A549 treated with CORT108297 at 1 μM for 4 hours (cell line): ENCODE measurements around the gene BRSK1. TPM values are rescaled to one million over a fixed set of nuclear protein-coding genes. Genes with fewer than 3 reads are reported as not detected.

Experiments
- total RNA-seq: library from RNA; stranded (reverse); fragments of 200-300 nt; extraction: Qiagen RNA extraction; gene quantifications from 5 replicates; pipeline ENCODE4 v1.2.3, GENCODE V29; 2022

The BRSK1 gene
- 3.3 to 5.4 TPM (median 4.0 TPM) in 5 replicates for total RNA-seq

GRCh38 chr19:55283548-55284377, at the start of gene BRSK1:
TSS of gene BRSK1 (plus strand) at chr19:55283997. CDS start at chr19:55284443, 446 bp downstream.

GRCh38 chr19:55258828-55259539, 24.8 kb upstream of the BRSK1 start, which contains the start of gene PPP6R1:
TSS of gene PPP6R1 (minus strand) at chr19:55259017. CDS start at chr19:55247103, 11,914 bp downstream.

GRCh38 chr19:55279770-55280643, 3.8 kb upstream of the BRSK1 start, which contains the start of gene HSPBP1:
TSS of gene HSPBP1 (minus strand) at chr19:55280110. CDS start at chr19:55279608, 502 bp downstream.

GRCh38 chr19:55325172-55325571, 41.4 kb downstream of the BRSK1 start, which contains the start of gene TMEM150B:
TSS of gene TMEM150B (minus strand) at chr19:55325341. CDS start at chr19:55321036, 4,305 bp downstream.

GRCh38 chr19:55339105-55339888, 55.5 kb downstream of the BRSK1 start, which contains the start of gene KMT5C:
TSS of gene KMT5C (plus strand) at chr19:55339876. CDS start at chr19:55341937, 2,061 bp downstream.

GRCh38 chr19:55354698-55355212, 71.0 kb downstream of the BRSK1 start, which contains the start of gene COX6B2:
TSS of gene COX6B2 (minus strand) at chr19:55354719. CDS start at chr19:55354521, 198 bp downstream.

Other genes with a start within 250 kb of the BRSK1 start
- gene GP6, start 245.7 kb upstream of the BRSK1 start, total RNA-seq = 0.06 to 0.24 TPM (median 0.21 TPM) in 5 replicates
- 14.0 to 20.9 TPM (median 20.1 TPM) in 5 replicates for gene RDH13, start 220.8 kb upstream of the BRSK1 start, total RNA-seq
- gene EPS8L1, start 208.1 kb upstream of the BRSK1 start, total RNA-seq = 3.7 to 6.2 TPM (median 5.5 TPM) in 5 replicates
- 60.2 to 97.6 TPM (median 90.0 TPM) in 5 replicates for gene PPP1R12C, start 166.4 kb upstream of the BRSK1 start, total RNA-seq
- 114 to 145 TPM (median 137 TPM) in 5 replicates for gene TNNT1, start 134.8 kb upstream of the BRSK1 start, total RNA-seq
- gene TNNI3, start 126.3 kb upstream of the BRSK1 start, total RNA-seq = 6.1 to 9.2 TPM (median 8.0 TPM) in 5 replicates
- gene DNAAF3, start 117.4 kb upstream of the BRSK1 start, total RNA-seq = 4.5 to 6.9 TPM (median 6.2 TPM) in 5 replicates
- 2.8 to 4.9 TPM (median 3.8 TPM) in 5 replicates for gene SYT5, start 103.7 kb upstream of the BRSK1 start, total RNA-seq
- gene PTPRH, start 74.5 kb upstream of the BRSK1 start, total RNA-seq = 3.7 to 5.3 TPM (median 5.2 TPM) in 5 replicates
- 2.7 to 6.4 TPM (median 5.2 TPM) in 5 replicates for gene TMEM86B, start 55.2 kb upstream of the BRSK1 start, total RNA-seq
- 87.7 to 128 TPM (median 124 TPM) in 5 replicates for gene PPP6R1, start 25.0 kb upstream of the BRSK1 start, total RNA-seq
- 119 to 156 TPM (median 146 TPM) in 5 replicates for gene HSPBP1, start 3.9 kb upstream of the BRSK1 start, total RNA-seq
- gene TMEM150B, start 41.3 kb downstream of the BRSK1 start, total RNA-seq = not detected in 5 replicates
- 5.8 to 11.4 TPM (median 9.7 TPM) in 5 replicates for gene KMT5C, start 55.9 kb downstream of the BRSK1 start, total RNA-seq
- 0.58 to 1.4 TPM (median 1.2 TPM) in 5 replicates for gene COX6B2, start 70.7 kb downstream of the BRSK1 start, total RNA-seq
- gene GARIN5B, start 79.3 kb downstream of the BRSK1 start, total RNA-seq = 0.06 to 0.29 TPM (median 0.12 TPM) in 5 replicates
- 42.1 to 61.8 TPM (median 53.6 TPM) in 5 replicates for gene IL11, start 86.5 kb downstream of the BRSK1 start, total RNA-seq
- 1.2 to 2.6 TPM (median 2.0 TPM) in 5 replicates for gene TMEM190, start 92.8 kb downstream of the BRSK1 start, total RNA-seq
- gene TMEM238, start 100.3 kb downstream of the BRSK1 start, total RNA-seq = 1.6 to 11.1 TPM (median 8.6 TPM) in 5 replicates
- gene RPL28, start 101.9 kb downstream of the BRSK1 start, total RNA-seq = 2,587 to 2,941 TPM (median 2,775 TPM) in 5 replicates
- gene UBE2S, start 123.8 kb downstream of the BRSK1 start, total RNA-seq = 320 to 492 TPM (median 460 TPM) in 5 replicates
- gene SHISA7, start 159.3 kb downstream of the BRSK1 start, total RNA-seq = 0.02 TPM in 1 of 5 replicates, not detected in the others
- 54.6 to 66.3 TPM (median 63.5 TPM) in 5 replicates for gene ISOC2, start 177.6 kb downstream of the BRSK1 start, total RNA-seq
- not detected in 5 replicates for gene C19orf85, start 180.8 kb downstream of the BRSK1 start, total RNA-seq
- gene ZNF628, start 192.6 kb downstream of the BRSK1 start, total RNA-seq = 5.7 to 8.8 TPM (median 7.8 TPM) in 5 replicates
- 34.2 to 64.7 TPM (median 61.2 TPM) in 5 replicates for gene NAT14, start 201.2 kb downstream of the BRSK1 start, total RNA-seq
- 0.45 to 1.3 TPM (median 0.81 TPM) in 5 replicates for gene SSC5D, start 204.4 kb downstream of the BRSK1 start, total RNA-seq